RWPE2 (cell line): ENCODE results near the gene RABGAP1L.
"Not testable (repeated sequence)": the region's sequence is repeated elsewhere in the genome, so short reads cannot be mapped to it uniquely, and the experiment has no call there.

Source experiments
- ATAC-seq: fragments of 200-7000 bp; cut with Tn5 transposase; 3 replicates; pipeline ENCODE4 v1.9.1; 2021; ENCODE audit warnings: low read depth
- DNase-seq: peaks from one replicate; pipeline ENCODE4 v3.0.0-alpha.2; 2020; ENCODE audit warnings: low spot score
- H3K27ac ChIP-seq: fragments of 450-650 bp; 2 replicates; pipeline ENCODE4 v1.5.1; 2017; ENCODE audit warnings: mild to moderate bottlenecking; ENCODE audit not compliant: poor library complexity, severe bottlenecking
- H3K27me3 ChIP-seq: fragments of 250-450 bp; sonication (Bioruptor Pico); 2 replicates; pipeline ENCODE4 v1.5.1; 2021; ENCODE audit warnings: mild to moderate bottlenecking, moderate library complexity; ENCODE audit not compliant: insufficient read depth, poor library complexity, severe bottlenecking
- H3K36me3 ChIP-seq: fragments of 250-450 bp; sonication (Bioruptor Pico); 2 replicates; pipeline ENCODE4 v1.5.1; 2020; ENCODE audit warnings: low read depth, mild to moderate bottlenecking, moderate library complexity
- H3K4me1 ChIP-seq: fragments of 250-450 bp; sonication (Bioruptor Pico); 2 replicates; pipeline ENCODE4 v1.5.1; 2021; ENCODE audit warnings: mild to moderate bottlenecking, moderate library complexity; ENCODE audit not compliant: insufficient read depth, poor library complexity, severe bottlenecking
- H3K4me3 ChIP-seq: fragments of 250-450 bp; sonication (Bioruptor Pico); 2 replicates; pipeline ENCODE4 v1.5.1; 2021; ENCODE audit warnings: mild to moderate bottlenecking, moderate library complexity; ENCODE audit not compliant: severe bottlenecking
- H3K9me3 ChIP-seq: fragments of 250-450 bp; sonication (Bioruptor Pico); 2 replicates; pipeline ENCODE4 v1.5.1; 2021; ENCODE audit warnings: mild to moderate bottlenecking, moderate library complexity; ENCODE audit not compliant: severe bottlenecking
- TF ChIP-seq, protein P1 (sequence below): fragments of 450-650 bp; IDR thresholded peaks from one replicate; pipeline ENCODE4 v1.5.1; 2017; ENCODE audit warnings: mild to moderate bottlenecking, moderate library complexity; ENCODE audit not compliant: poor library complexity, severe bottlenecking

Gene RABGAP1L

DNA sequence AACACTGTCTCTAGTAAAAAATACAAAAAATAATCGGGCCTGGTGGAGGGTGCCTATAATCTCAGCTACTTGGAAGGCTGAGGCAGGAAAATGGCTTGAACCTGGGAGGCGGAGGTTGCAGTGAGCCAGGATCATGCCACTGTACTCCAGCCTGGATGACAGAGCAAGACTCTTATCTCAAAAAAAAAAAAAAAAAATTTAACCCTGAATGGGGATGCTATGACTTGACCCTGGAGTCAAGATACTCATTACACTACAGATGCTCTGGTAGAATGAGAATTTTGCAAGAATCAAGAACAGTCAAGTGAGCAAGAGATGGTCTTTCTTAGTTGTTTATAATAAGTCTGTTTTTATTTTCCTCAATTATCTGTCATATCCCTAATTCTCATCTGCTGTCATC, 542.2 kb downstream of the RABGAP1L start:
- Histone ChIP-seq H3K27me3 (no peaks in the 10 kb centered on the region), H3K36me3 (no peaks in the 10 kb centered on the region), H3K4me1 (no peaks in the 10 kb centered on the region), H3K27ac (no peak overlapping the region), H3K9me3 (no peaks in the 10 kb centered on the region), H3K4me3 (no peak overlapping the region)
- ATAC-seq = no peak
- no peak for DNase-seq
- TF ChIP-seq, protein P1, sequence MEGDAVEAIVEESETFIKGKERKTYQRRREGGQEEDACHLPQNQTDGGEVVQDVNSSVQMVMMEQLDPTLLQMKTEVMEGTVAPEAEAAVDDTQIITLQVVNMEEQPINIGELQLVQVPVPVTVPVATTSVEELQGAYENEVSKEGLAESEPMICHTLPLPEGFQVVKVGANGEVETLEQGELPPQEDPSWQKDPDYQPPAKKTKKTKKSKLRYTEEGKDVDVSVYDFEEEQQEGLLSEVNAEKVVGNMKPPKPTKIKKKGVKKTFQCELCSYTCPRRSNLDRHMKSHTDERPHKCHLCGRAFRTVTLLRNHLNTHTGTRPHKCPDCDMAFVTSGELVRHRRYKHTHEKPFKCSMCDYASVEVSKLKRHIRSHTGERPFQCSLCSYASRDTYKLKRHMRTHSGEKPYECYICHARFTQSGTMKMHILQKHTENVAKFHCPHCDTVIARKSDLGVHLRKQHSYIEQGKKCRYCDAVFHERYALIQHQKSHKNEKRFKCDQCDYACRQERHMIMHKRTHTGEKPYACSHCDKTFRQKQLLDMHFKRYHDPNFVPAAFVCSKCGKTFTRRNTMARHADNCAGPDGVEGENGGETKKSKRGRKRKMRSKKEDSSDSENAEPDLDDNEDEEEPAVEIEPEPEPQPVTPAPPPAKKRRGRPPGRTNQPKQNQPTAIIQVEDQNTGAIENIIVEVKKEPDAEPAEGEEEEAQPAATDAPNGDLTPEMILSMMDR = no peak

DNA sequence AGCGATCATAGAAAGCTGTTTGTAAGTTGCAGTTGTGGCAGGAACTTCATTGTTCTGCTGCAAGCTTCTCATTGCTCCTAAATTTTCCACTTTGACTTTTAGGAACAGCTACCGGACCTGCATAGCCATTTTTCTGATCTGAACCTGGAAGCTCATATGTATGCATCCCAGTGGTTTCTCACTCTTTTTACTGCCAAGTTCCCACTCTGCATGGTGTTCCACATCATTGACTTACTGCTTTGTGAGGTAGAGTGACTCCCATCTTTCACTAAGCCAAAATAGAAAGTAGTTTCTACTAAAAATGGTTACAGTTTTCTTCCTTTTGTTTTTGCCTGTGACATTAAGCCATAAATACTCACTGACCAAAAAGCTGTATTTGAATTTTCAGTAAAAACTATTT, 542.7 kb downstream of the RABGAP1L start:
- Histone ChIP-seq H3K4me1 (no peaks in the 10 kb centered on the region), H3K4me3 (no peak overlapping the region), H3K27me3 (no peaks in the 10 kb centered on the region), H3K36me3 (no peaks in the 10 kb centered on the region), H3K27ac (no peak overlapping the region), H3K9me3 (no peaks in the 10 kb centered on the region)
- TF ChIP-seq, protein P1 = no peak
- no peak for ATAC-seq
- DNase-seq = no peak

DNA sequence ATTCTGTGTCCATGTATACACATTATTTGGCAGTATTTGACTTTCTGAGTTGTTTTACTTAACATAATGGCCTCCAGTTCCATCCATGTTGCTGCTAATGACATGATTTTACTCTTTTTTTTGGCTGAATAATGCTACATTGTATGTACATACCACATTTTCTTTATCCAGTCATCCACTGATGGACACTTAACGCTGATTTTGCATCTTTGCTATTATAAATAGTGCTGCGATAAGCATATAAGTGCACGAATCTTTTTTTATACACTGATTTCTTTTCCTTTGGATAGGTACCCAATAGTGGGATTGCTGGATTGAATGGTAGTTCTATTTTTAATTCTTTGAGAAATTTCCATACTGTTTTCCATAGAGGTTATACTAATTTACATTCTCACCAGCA, 544.0 kb downstream of the RABGAP1L start:
- no peaks in the 10 kb centered on the region for H3K4me1 ChIP-seq
- no peak overlapping the region for H3K27ac ChIP-seq
- no peak overlapping the region for H3K4me3 ChIP-seq
- H3K27me3 ChIP-seq = no peaks in the 10 kb centered on the region
- no peak for DNase-seq
- no peaks in the 10 kb centered on the region for H3K9me3 ChIP-seq
- TF ChIP-seq, protein P1 = no peak
- no peak for ATAC-seq
- no peaks in the 10 kb centered on the region for H3K36me3 ChIP-seq

DNA sequence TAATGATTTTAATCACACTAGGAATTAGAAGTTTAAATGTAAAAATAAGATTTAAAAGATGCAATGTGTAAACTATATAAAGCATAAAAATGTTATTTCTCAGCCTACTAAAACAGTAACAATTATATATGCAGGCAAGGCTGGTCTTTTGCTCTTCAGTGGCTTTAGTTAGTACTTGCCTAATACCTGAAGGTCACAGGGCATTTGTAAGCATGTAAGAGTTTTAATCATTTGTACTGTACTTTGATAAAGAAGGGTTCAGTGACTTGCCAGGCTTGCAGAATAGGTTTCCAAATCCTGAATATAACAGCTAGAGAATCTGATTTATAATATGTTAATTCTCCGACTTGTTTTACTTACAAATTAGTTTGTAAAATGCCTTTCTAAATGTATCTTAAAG, 545.0 kb downstream of the RABGAP1L start:
- Histone ChIP-seq H3K36me3 (no peaks in the 10 kb centered on the region), H3K27me3 (no peaks in the 10 kb centered on the region), H3K4me3 (no peak overlapping the region), H3K4me1 (no peaks in the 10 kb centered on the region), H3K27ac (no peak overlapping the region), H3K9me3 (no peaks in the 10 kb centered on the region)
- TF ChIP-seq, protein P1 = no peak
- ATAC-seq (no peak), DNase-seq (no peak)

DNA sequence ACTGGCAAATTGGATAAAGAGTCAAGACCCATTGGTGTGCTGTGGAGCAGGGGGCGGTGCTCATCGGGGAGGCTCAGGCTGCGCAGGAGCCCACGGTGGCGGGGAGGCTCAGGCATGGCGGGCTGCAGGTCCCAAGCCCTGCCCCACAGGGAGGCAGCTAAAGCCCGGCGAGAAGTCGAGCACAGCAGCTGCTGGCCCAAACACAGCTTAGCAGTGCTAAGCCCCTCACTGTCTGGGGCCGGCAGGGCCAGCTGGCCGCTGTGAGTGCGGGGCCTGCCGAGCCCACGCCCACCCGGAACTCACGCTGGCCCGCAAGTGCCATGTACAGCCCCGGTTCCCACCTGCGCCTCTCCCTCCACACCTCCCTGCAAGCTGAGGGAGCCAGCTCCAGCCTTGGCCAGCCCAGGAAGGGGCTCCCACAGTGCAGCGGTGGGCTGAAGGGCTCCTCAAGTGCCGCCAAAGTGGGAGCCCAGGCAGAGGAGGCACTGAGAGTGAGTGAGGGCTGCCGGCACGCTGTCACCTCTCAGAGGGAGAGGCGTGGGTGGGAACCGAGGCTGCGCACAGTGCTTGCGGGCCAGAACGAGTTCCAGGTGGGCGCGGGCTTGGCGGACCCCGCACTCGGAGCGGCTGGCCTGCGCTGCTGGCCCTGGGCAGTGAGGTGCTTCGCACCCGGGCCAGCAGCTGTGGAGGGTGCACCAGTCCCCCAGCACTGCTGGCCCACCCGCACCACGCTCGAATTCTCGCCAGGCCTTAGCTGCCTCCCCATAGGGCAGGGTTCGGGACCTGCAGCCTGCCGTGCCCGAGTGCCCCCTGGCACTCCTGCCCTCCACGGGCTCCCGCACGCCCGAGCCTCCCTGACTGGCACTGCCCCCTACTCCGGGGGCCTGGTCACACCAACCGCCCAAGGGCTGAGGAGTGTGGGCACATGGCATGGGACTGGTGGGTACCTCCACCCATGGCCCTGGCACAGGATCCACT, 551.8 kb downstream of the RABGAP1L start:
- TF ChIP-seq, protein P1 = no peak
- no peak overlapping the region for H3K4me3 ChIP-seq
- no peaks in the 10 kb centered on the region for H3K4me1 ChIP-seq
- ATAC-seq (no peak), DNase-seq (no peak)
- H3K27me3 ChIP-seq = no peaks in the 10 kb centered on the region
- H3K27ac ChIP-seq = no peak overlapping the region
- no peaks in the 10 kb centered on the region for H3K9me3 ChIP-seq
- H3K36me3 ChIP-seq = no peaks in the 10 kb centered on the region

DNA sequence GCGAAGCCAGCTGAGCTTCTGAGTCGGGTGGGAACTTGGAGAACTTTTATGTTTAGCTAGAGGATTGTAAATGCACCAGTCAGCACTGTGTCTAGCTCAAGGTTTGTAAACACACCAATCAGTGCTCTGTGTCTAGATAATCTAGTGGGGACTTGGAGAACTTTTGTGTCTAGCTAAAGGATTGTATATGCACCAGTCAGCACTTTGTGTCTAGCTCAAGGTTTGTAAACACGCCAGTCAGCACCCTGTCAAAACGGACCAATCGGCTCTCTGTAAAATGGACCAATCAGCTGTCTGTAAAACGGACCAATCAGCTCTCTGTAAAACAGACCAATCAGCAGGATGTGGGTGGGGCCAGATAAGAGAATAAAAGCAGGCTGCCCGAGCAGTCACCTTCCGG, 552.5 kb downstream of the RABGAP1L start:
- not testable (repeated sequence) for H3K9me3 ChIP-seq, H3K4me3 ChIP-seq, H3K27ac ChIP-seq, ATAC-seq, H3K36me3 ChIP-seq, DNase-seq, H3K4me1 ChIP-seq, H3K27me3 ChIP-seq
